PC-3 (cell line): ENCODE results near the gene BORCS5. TPM values are rescaled to one million over a fixed set of nuclear protein-coding genes. Genes with fewer than 3 reads are reported as not detected.

Experiments used
- ATAC-seq: fragments of 200-7000 bp; cut with Tn5 transposase; 2 replicates; pipeline ENCODE4 v1.9.1; 2020; ENCODE audit warnings: mild to moderate bottlenecking, moderate library complexity
- BruUV-seq: library from RNA; stranded (reverse); fragments of 400-500 nt; replicated peaks from 2 replicates; lab custom pipeline; 2021; lab: Mats Ljungman, UMichigan
- CTCF ChIA-PET: fragments of 300-600 bp; sonication (Branson Sonifier 250); formaldehyde crosslinking; loops from one replicate; lab custom pipeline; 2022; ENCODE audit warnings: antibody characterized with exemption; lab: Charles Lee
- POLR2A ChIA-PET: fragments of 300-600 bp; sonication (Branson Sonifier 250); formaldehyde crosslinking; loops from one replicate; lab custom pipeline; 2022; ENCODE audit warnings: antibody characterized with exemption; ENCODE audit not compliant: unreplicated experiment; lab: Charles Lee
- DNase-seq: peaks from one replicate; pipeline ENCODE4 v3.0.0-alpha.2; 2015
- H2AFZ ChIP-seq: fragments of 300-600 bp; sonication (generic); 2 replicates; pipeline ENCODE4 v1.6.0; 2016; ENCODE audit warnings: antibody characterized with exemption, low read length
- H3F3A ChIP-seq: fragments of 300-600 bp; sonication (generic); one replicate; pipeline ENCODE4 v1.6.0; 2017; ENCODE audit warnings: antibody characterized with exemption, low read length, control low read depth, mild to moderate bottlenecking; ENCODE audit not compliant: unreplicated experiment
- H3K27ac ChIP-seq: fragments of 300-600 bp; sonication (generic); 2 replicates; pipeline ENCODE4 v1.5.1; 2016; ENCODE audit warnings: mild to moderate bottlenecking, low read length
- H3K27me3 ChIP-seq: fragments of 300-600 bp; sonication (generic); 2 replicates; pipeline ENCODE4 v1.6.1; 2016; ENCODE audit warnings: low read length, mixed read lengths
- H3K36me3 ChIP-seq: fragments of 300-600 bp; sonication (generic); 2 replicates; pipeline ENCODE4 v1.6.1; 2016; ENCODE audit warnings: low read depth, mixed run types, low read length, mixed read lengths
- H3K4me1 ChIP-seq: fragments of 300-600 bp; sonication (generic); 2 replicates; pipeline ENCODE4 v1.5.1; 2016; ENCODE audit warnings: low read length; ENCODE audit not compliant: insufficient read depth
- H3K4me2 ChIP-seq: fragments of 300-600 bp; sonication (generic); 2 replicates; pipeline ENCODE4 v1.6.0; 2016; ENCODE audit warnings: low read length
- H3K4me3 ChIP-seq: fragments of 300-600 bp; sonication (generic); 2 replicates; pipeline ENCODE4 v1.5.1; 2016; ENCODE audit warnings: mild to moderate bottlenecking, low read length, mixed read lengths
- H3K79me2 ChIP-seq: fragments of 300-600 bp; sonication (generic); 2 replicates; pipeline ENCODE4 v1.6.1; 2017; ENCODE audit warnings: low read length, mixed read lengths
- H3K9ac ChIP-seq: fragments of 300-600 bp; sonication (generic); 2 replicates; pipeline ENCODE4 v1.6.0; 2016; ENCODE audit warnings: mild to moderate bottlenecking, low read length
- H3K9me2 ChIP-seq: fragments of 300-600 bp; sonication (generic); replicated peaks from 2 replicates; pipeline ENCODE4 v1.6.1; 2016; ENCODE audit warnings: mixed run types, low read length, mixed read lengths
- H3K9me3 ChIP-seq: fragments of 300-600 bp; sonication (generic); 2 replicates; pipeline ENCODE4 v1.6.1; 2016; ENCODE audit warnings: low read length, mixed read lengths
- H4K20me1 ChIP-seq: fragments of 300-600 bp; sonication (generic); 2 replicates; pipeline ENCODE4 v1.6.1; 2016; ENCODE audit warnings: low read length, mixed read lengths
- EZH2 ChIP-seq: fragments of 300-600 bp; sonication (generic); IDR thresholded peaks from one replicate; pipeline ENCODE4 v1.6.1; 2017; ENCODE audit warnings: antibody characterized with exemption, mild to moderate bottlenecking, low read length; ENCODE audit not compliant: unreplicated experiment
- EZH2phosphoT487 ChIP-seq: fragments of 300-600 bp; sonication (generic); IDR thresholded peaks from 2 replicates; pipeline ENCODE4 v1.6.1; 2018; ENCODE audit warnings: mild to moderate bottlenecking, antibody characterized with exemption, low read length, borderline replicate concordance
- intact Hi-C: fragments of 100-400 bp; cut with micrococcal nuclease; formaldehyde crosslinking; loops from 2 replicates; pipeline ENCODE4 v1.9.0; 2023
- total RNA-seq: library from RNA; depleted of rRNA; stranded (reverse); fragments of >200 nt; gene quantifications from 2 replicates; pipeline ENCODE4 v1.2.3, GENCODE V29; 2014
- TF ChIP-seq, protein P1 (sequence below): fragments of 300-600 bp; sonication (generic); conservative IDR thresholded peaks from 2 replicates; pipeline ENCODE4 v1.5.1; 2017; ENCODE audit warnings: antibody characterized with exemption, low read depth, mild to moderate bottlenecking, low read length

Gene BORCS5
- total RNA-seq, 1 experiment from 2014 or later, result 2.3 TPM

DNA sequence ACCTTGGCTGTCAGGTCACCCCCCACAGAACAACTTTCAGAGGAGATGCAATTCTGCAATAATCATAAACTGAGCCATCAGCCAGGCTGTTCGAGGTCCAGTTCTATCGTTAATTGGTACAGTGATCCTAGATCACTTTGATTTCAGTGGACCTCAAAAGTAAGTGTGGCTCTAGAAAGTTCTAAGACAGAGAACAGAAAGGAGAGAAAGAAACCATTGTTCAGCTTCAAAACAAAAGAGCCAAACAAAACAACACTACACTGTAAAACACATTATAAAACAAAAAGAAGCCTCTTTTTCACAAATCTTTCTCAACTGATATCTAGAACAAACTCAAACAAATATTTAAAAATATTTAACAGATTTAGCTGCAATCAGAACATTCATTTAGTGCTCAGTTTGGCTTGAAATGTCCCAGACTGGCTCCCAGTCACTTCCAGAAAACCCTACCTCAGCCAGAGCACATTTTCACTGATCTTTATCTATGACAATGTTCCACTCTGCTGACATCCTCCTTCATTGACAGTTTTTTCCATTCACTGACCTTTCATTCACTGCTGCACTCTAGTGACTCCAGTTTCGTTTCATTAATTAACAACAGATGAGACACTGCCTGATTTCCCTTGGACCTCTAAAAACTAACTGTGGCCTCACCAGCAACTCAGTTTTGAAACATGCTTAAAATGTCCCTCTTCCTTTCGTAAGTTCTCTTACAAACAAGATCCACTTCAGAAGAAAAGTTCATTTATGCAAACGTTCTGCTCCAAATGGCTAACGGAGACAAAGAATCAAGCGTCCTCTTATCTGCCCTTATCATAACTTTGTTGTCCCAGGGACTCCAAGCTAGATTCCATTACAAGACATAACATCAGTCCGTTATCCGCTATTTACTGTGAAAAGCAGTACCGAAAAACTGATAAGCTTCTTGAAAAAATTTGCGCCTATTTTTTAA lies 148.9 kb downstream of the BORCS5 start:
- Histone ChIP-seq H3F3A (no peaks in the 10 kb centered on the region), H3K79me2 (no peaks in the 10 kb centered on the region), H4K20me1 (no peaks in the 10 kb centered on the region), H3K27ac (no peak overlapping the region), H3K4me2 (no peak overlapping the region), H3K27me3 (no peaks in the 10 kb centered on the region), H3K4me3 (no peak overlapping the region), H2AFZ (no peak overlapping the region), H3K36me3 (no peaks in the 10 kb centered on the region), H3K4me1 (peaks cover 12% of the 10 kb centered on the region), H3K9me2 (no peaks in the 10 kb centered on the region), H3K9ac (no peak overlapping the region), H3K9me3 (no peaks in the 10 kb centered on the region)
- ChIA-PET POLR2A (no interaction called here), CTCF (no interaction called here)
- ATAC-seq, result no peak
- intact Hi-C loops, result no loop called here
- no peak for TF ChIP-seq EZH2
- TF ChIP-seq EZH2phosphoT487, result no peak
- TF ChIP-seq, protein P1, sequence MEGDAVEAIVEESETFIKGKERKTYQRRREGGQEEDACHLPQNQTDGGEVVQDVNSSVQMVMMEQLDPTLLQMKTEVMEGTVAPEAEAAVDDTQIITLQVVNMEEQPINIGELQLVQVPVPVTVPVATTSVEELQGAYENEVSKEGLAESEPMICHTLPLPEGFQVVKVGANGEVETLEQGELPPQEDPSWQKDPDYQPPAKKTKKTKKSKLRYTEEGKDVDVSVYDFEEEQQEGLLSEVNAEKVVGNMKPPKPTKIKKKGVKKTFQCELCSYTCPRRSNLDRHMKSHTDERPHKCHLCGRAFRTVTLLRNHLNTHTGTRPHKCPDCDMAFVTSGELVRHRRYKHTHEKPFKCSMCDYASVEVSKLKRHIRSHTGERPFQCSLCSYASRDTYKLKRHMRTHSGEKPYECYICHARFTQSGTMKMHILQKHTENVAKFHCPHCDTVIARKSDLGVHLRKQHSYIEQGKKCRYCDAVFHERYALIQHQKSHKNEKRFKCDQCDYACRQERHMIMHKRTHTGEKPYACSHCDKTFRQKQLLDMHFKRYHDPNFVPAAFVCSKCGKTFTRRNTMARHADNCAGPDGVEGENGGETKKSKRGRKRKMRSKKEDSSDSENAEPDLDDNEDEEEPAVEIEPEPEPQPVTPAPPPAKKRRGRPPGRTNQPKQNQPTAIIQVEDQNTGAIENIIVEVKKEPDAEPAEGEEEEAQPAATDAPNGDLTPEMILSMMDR, result no peak
- no TSS peak for BruUV-seq
- DNase-seq, result no peak

DNA sequence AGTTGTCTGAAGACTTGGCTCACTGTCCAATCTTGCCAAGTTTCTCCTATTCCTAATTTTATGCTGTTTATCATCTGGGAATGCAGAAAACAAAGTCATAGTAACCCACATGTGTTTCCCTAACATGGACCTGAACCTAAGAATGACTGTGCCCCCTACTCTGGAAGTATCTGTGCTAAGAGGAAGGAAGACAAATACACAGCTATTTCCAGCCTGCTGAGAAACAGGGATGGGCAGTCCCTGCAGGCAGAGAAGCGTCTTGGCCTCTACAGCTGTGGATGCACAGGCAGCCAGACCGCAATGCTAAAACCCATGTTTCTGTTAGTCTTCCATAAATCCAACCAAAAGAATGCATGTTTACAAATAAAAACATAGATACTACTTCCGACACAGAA lies 149.6 kb downstream of the BORCS5 start:
- BruUV-seq, result no TSS peak
- H3K4me2 ChIP-seq, result no peak overlapping the region
- DNase-seq (no peak), ATAC-seq (no peak)
- ChIA-PET CTCF (no interaction called here), POLR2A (no interaction called here)
- no peak overlapping the region for H3K4me3 ChIP-seq
- H3K9ac ChIP-seq, result no peak overlapping the region
- H3K27ac ChIP-seq, result no peak overlapping the region
- H2AFZ ChIP-seq, result no peak overlapping the region
- H3K79me2 ChIP-seq, result no peaks in the 10 kb centered on the region
- intact Hi-C loops, result no loop called here
- no peak for TF ChIP-seq EZH2phosphoT487
- H3K9me3 ChIP-seq, result no peaks in the 10 kb centered on the region
- peaks cover 15% of the 10 kb centered on the region for H3K4me1 ChIP-seq
- H3K27me3 ChIP-seq, result no peaks in the 10 kb centered on the region
- H3K36me3 ChIP-seq, result no peaks in the 10 kb centered on the region
- no peaks in the 10 kb centered on the region for H4K20me1 ChIP-seq
- no peaks in the 10 kb centered on the region for H3F3A ChIP-seq
- H3K9me2 ChIP-seq, result no peaks in the 10 kb centered on the region

DNA sequence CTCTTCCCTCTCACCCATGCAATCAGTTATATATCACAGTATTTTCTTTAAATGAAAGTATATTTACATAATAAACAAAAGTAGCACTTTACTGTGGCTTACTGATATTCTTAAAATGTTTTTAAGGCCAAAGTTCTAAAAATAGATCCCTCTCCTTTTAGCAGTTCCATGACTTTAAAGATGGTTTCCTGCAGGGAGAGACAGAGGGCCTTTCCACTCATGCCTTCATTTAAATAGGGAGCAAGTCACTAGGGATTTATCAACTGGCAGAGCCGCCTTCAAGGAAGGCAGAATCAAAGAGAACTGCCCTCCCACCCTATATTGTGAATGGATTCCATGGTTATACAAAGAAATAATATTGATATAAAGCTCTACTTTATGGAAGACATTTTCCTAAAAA lies 150.2 kb downstream of the BORCS5 start:
- ATAC-seq, result no peak
- no peaks in the 10 kb centered on the region for H3K27me3 ChIP-seq
- H2AFZ ChIP-seq, result no peak overlapping the region
- no peaks in the 10 kb centered on the region for H3K9me3 ChIP-seq
- no peaks in the 10 kb centered on the region for H3K9me2 ChIP-seq
- no TSS peak for BruUV-seq
- no peak overlapping the region for H3K4me2 ChIP-seq
- ChIA-PET POLR2A (no interaction called here), CTCF (no interaction called here)
- peaks cover 15% of the 10 kb centered on the region for H3K4me1 ChIP-seq
- no peaks in the 10 kb centered on the region for H3K79me2 ChIP-seq
- H3F3A ChIP-seq, result no peaks in the 10 kb centered on the region
- no peaks in the 10 kb centered on the region for H4K20me1 ChIP-seq
- DNase-seq, result no peak
- no peak overlapping the region for H3K4me3 ChIP-seq
- intact Hi-C loops, result no loop called here
- H3K9ac ChIP-seq, result no peak overlapping the region
- H3K27ac ChIP-seq, result no peak overlapping the region
- no peaks in the 10 kb centered on the region for H3K36me3 ChIP-seq
- TF ChIP-seq EZH2 (no peak), EZH2phosphoT487 (no peak)
- TF ChIP-seq, protein P1, result no peak
